Lung (tissue), 12 donors: Measurements from ENCODE around the gene CAPN9. TPM values are rescaled to one million over a fixed set of nuclear protein-coding genes. Genes with fewer than 3 reads are reported as not detected.

Source experiments
- ATAC-seq: fragments of 200-7000 bp; cut with Tn5 transposase; one replicate; pipeline ENCODE4 v1.9.1; 2020; ENCODE audit warnings: moderate number of reproducible peaks; ENCODE audit not compliant: insufficient read depth, low FRiP score
- DNase-seq, 3 donors: peaks; one replicate each; pipeline ENCODE4 v3.0.0-alpha.2; 2013 to 2017
- H3K27ac ChIP-seq, 2 donors: one replicate each; pipeline ENCODE4 v1.5.1; 2013; ENCODE audit warnings: mild to moderate bottlenecking in 2 of 2, moderate library complexity in 2 of 2, control low read depth in 1 of 2, inconsistent platforms in 1 of 2, low read depth in 1 of 2, low read length in 1 of 2
- H3K27me3 ChIP-seq, 3 donors: one replicate each; pipeline ENCODE4 v1.5.1; 2013; ENCODE audit warnings: low read length in 2 of 3; ENCODE audit not compliant: control insufficient read depth in 3 of 3, insufficient read depth in 3 of 3
- H3K36me3 ChIP-seq, 4 donors: one replicate each; pipeline ENCODE4 v1.5.1; 2013; ENCODE audit warnings: low read length in 4 of 4, mild to moderate bottlenecking in 1 of 4, moderate library complexity in 1 of 4; ENCODE audit not compliant: control insufficient read depth in 4 of 4, insufficient read depth in 4 of 4
- H3K4me1 ChIP-seq, 5 donors: one replicate each; pipeline ENCODE4 v1.5.1; 2013; ENCODE audit warnings: low read length in 5 of 5, mild to moderate bottlenecking in 2 of 5, moderate library complexity in 1 of 5; ENCODE audit not compliant: control insufficient read depth in 5 of 5, insufficient read depth in 5 of 5
- H3K4me3 ChIP-seq: one replicate; pipeline ENCODE4 v1.5.1; 2013; ENCODE audit warnings: mild to moderate bottlenecking, control low read depth, moderate library complexity
- H3K9ac ChIP-seq, 2 donors: one replicate each; pipeline ENCODE4 v1.5.1; 2013; ENCODE audit warnings: low read length in 2 of 2, control low read depth in 1 of 2; ENCODE audit not compliant: insufficient read depth in 1 of 2
- H3K9me3 ChIP-seq, 4 donors: one replicate each; pipeline ENCODE4 v1.5.1; 2013; ENCODE audit warnings: low read length in 3 of 4, mild to moderate bottlenecking in 1 of 4, moderate library complexity in 1 of 4; ENCODE audit not compliant: control insufficient read depth in 4 of 4, insufficient read depth in 3 of 4
- WGBS, 2 donors: extraction: QIAGEN DNeasy Blood & Tissue Kit; methylation state at CpG; one replicate each; pipeline ENCODE4 v1.1.7; 2013; 5-methylcytosine and 5-hydroxymethylcytosine counted together
- polyA plus RNA-seq, 2 donors: library from polyadenylated mRNA; stranded (reverse); fragments of 200-250 nt; gene quantifications; one replicate each; pipeline ENCODE4 v1.2.1, GENCODE V29; 2013
- total RNA-seq, 2 donors: library from RNA; depleted of rRNA in 1 of 2; stranded (reverse); fragments of >200 nt in 1 of 2; gene quantifications; one replicate each; pipeline ENCODE4 v1.2.1, GENCODE V29; 2014 to 2021
- TF ChIP-seq, protein P1 (sequence below): IDR thresholded peaks from 2 replicates; pipeline ENCODE4 v1.5.1; 2012; ENCODE audit warnings: mild to moderate bottlenecking; ENCODE audit errors: control extremely low read depth, extremely low read depth
- donor health status: control.
- donor health status: control.
- donor health status: Bipolar disorder and iron deficiency.
- donor health status: healthy.
- donor health status: DM: yes; HTN: yes; CAD: no.

CAPN9 gene
- total and polyA plus RNA-seq, 4 donors: 2.2 to 13.2 (median 7.6) TPM

GRCh38 chr1:230700132-230700531, 47.1 kb upstream of the CAPN9 start:
- no peak for DNase-seq
- no peak overlapping the region for H3K27ac ChIP-seq
- ATAC-seq: no peak
- peaks cover 0 to 7% (median 0%) of the 10 kb centered on the region in 5 donors for H3K4me1 ChIP-seq
- H3K36me3 ChIP-seq: peaks cover 0 to 2% (median 0%) of the 10 kb centered on the region in 4 donors
- H3K9me3 ChIP-seq: no peaks in the 10 kb centered on the region
- H3K4me3 ChIP-seq: no peak overlapping the region
- TF ChIP-seq, protein P1, sequence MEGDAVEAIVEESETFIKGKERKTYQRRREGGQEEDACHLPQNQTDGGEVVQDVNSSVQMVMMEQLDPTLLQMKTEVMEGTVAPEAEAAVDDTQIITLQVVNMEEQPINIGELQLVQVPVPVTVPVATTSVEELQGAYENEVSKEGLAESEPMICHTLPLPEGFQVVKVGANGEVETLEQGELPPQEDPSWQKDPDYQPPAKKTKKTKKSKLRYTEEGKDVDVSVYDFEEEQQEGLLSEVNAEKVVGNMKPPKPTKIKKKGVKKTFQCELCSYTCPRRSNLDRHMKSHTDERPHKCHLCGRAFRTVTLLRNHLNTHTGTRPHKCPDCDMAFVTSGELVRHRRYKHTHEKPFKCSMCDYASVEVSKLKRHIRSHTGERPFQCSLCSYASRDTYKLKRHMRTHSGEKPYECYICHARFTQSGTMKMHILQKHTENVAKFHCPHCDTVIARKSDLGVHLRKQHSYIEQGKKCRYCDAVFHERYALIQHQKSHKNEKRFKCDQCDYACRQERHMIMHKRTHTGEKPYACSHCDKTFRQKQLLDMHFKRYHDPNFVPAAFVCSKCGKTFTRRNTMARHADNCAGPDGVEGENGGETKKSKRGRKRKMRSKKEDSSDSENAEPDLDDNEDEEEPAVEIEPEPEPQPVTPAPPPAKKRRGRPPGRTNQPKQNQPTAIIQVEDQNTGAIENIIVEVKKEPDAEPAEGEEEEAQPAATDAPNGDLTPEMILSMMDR: no peak
- no peaks in the 10 kb centered on the region for H3K27me3 ChIP-seq
- H3K9ac ChIP-seq: no peak overlapping the region
- WGBS, 2 donors: 80 to 88% methylated on average over 4 of the region's 4 CpGs

DNA sequence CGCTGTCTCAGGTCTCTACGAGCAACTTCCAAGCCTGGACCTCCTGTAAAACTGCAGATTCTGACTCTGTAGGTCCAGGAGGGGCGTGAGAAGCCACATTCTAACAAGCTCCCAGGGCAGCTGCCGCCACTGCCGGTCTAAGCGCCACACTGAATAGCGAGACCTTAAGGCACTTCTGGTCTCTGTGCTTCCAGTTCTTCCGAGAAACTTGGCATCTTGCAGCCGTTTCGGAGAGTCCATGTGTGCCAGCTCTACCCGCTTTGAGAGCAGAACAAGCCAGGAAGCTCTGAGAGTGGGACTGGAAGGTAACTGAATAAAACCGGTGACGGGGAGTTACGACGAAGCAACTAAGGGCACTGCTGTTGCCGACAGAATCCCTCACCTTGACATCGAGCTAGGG, 45.8 kb upstream of the CAPN9 start:
- H3K9me3 ChIP-seq: no peaks in the 10 kb centered on the region
- TF ChIP-seq, protein P1: no peak
- no peak overlapping the region for H3K27ac ChIP-seq
- DNase-seq (no peak), ATAC-seq (no peak)
- no peak overlapping the region for H3K9ac ChIP-seq
- WGBS, 2 donors: 84 to 90% methylated on average over 17 of the region's 17 CpGs
- peaks cover 0 to 7% (median 0%) of the 10 kb centered on the region in 5 donors for H3K4me1 ChIP-seq
- H3K36me3 ChIP-seq: peaks cover 0 to 2% (median 0%) of the 10 kb centered on the region in 4 donors
- no peak overlapping the region for H3K4me3 ChIP-seq
- H3K27me3 ChIP-seq: no peaks in the 10 kb centered on the region

GRCh38 chr1:230701895-230702768, 45.1 kb upstream of the CAPN9 start:
- no peaks in the 10 kb centered on the region for H3K27me3 ChIP-seq
- no peak overlapping the region for H3K9ac ChIP-seq
- H3K4me1 ChIP-seq: peaks cover 0 to 7% (median 0%) of the 10 kb centered on the region in 5 donors
- TF ChIP-seq, protein P1: no peak
- no peak overlapping the region for H3K4me3 ChIP-seq
- peaks cover 0 to 2% (median 0%) of the 10 kb centered on the region in 4 donors for H3K36me3 ChIP-seq
- WGBS, 2 donors: 87 to 90% methylated on average over 19 of the region's 19 CpGs
- no peak for DNase-seq
- no peak for ATAC-seq
- no peaks in the 10 kb centered on the region for H3K9me3 ChIP-seq
- H3K27ac ChIP-seq: no peak overlapping the region
